ENCODE measurements around the gene LRTM1. TPM values are rescaled to one million over a fixed set of nuclear protein-coding genes. Genes with fewer than 3 reads are reported as not detected.

LRTM1 gene
- polyA plus RNA-seq, 2 of the 4 experiments (the other 2 are of a cell fraction), result not detected

DNA sequence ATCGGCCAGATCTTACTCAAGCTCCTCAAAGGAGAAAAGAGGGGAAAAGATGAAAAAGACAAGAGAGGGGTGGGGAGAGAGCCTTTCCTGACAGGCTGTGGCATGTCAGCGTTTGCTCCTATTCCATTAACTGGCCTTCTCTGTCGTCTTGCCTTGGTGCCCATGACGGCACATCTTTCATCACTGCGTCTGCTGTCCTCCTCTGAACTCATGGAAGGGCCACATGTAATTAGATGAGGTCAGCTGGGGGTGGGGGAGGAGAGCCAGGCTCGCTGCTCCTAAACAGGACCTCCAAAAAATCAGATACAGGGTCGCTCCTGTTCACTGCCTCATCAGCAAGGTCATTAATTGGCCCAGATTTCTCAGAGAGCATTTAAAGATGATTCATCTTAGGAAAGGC lies 49.7 kb downstream of the LRTM1 start:
- DNase-seq (ENCODE audit: low read depth in 1 of 2, low spot score in 1 of 2) (no peak), ATAC-seq (no peak), FAIRE-seq (no peak)
- Histone ChIP-seq H3K4me2 (no peak overlapping the region), H3K9me3 (no peaks in the 10 kb centered on the region), H3K27ac (no peak overlapping the region; a peak in 1 of 6 replicates), H3K4me1 (peaks cover 18% of the 10 kb centered on the region), H3K4me3 (no peak overlapping the region)
- TF ChIP-seq NPAS2 (CRISPR knock-in tag; IDR thresholded peaks at IDR 0.05; ENCODE audit: borderline replicate concordance), result no peak
- no peak for TF ChIP-seq HOXB5 (CRISPR knock-in tag; IDR thresholded peaks at IDR 0.05)
- TF ChIP-seq, protein P1, sequence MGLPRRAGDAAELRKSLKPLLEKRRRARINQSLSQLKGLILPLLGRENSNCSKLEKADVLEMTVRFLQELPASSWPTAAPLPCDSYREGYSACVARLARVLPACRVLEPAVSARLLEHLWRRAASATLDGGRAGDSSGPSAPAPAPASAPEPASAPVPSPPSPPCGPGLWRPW (IDR thresholded peaks at IDR 0.05), result no peak
- no peak for TF ChIP-seq CBX8 (IDR thresholded peaks at IDR 0.05)
- TF ChIP-seq EHF (CRISPR knock-in tag; IDR thresholded peaks at IDR 0.05), result no peak
- no peak for TF ChIP-seq EP300 (IDR thresholded peaks at IDR 0.05)
- TF ChIP-seq HOXA7 (CRISPR knock-in tag; IDR thresholded peaks at IDR 0.05), result no peak
- TF ChIP-seq RARB (CRISPR knock-in tag; IDR thresholded peaks at IDR 0.05), result no peak
- no peak for TF ChIP-seq EHMT2 (IDR thresholded peaks at IDR 0.05; ENCODE audit: low read depth)
- no peak for TF ChIP-seq HOXB13 (CRISPR knock-in tag; IDR thresholded peaks at IDR 0.05; ENCODE audit: low read depth)
- no peak for TF ChIP-seq CHD2 (IDR thresholded peaks at IDR 0.05; ENCODE audit: low read length, partially characterized antibody)
- TF ChIP-seq RCOR1 (IDR thresholded peaks at IDR 0.05; ENCODE audit: low read depth, low read length), result no peak
- TF ChIP-seq SREBF2 (IDR thresholded peaks at IDR 0.05), result no peak
- TF ChIP-seq, protein P2, sequence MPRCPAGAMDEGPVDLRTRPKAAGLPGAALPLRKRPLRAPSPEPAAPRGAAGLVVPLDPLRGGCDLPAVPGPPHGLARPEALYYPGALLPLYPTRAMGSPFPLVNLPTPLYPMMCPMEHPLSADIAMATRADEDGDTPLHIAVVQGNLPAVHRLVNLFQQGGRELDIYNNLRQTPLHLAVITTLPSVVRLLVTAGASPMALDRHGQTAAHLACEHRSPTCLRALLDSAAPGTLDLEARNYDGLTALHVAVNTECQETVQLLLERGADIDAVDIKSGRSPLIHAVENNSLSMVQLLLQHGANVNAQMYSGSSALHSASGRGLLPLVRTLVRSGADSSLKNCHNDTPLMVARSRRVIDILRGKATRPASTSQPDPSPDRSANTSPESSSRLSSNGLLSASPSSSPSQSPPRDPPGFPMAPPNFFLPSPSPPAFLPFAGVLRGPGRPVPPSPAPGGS (IDR thresholded peaks at IDR 0.05), result no peak
- WGBS (ENCODE audit: missing lambda C conversion rate), result 36% methylated on average over 7 of the region's 7 CpGs
- ChIA-PET POLR2A (no interaction called here), CTCF (interaction anchor here (1.2 kb wide), 1 partner anchor 939 kb away, joined by 3 read pairs; no protein-coding TSS in a partner anchor)

DNA sequence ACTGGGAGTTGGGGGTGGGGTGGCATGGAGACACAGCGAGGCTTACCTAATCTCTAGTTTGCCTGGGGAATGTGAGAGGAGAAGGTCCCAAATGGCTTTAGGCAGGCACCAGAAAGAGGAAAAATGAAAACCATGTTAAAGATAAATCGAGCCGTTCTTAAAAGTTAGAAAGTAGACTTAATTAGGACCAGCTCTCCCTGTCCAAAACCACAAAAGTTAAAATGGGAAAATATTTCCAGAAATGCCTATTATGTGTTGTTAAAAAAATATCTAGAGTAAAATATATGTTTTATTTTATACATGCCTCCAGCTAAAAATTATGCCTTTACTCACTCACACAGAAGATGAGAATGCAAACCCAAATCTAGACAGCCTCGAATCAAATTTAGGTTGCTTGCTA lies 50.1 kb downstream of the LRTM1 start:
- CTCF ChIA-PET, result interaction anchor here (1.1 to 1.2 kb wide), 2 partner anchors 25 to 939 kb away, joined by 3 to 5 read pairs; no protein-coding TSS in a partner anchor
- no peak overlapping the region for H3K4me2 ChIP-seq
- POLR2A ChIA-PET, result no interaction called here
- 41% methylated on average over 4 of the region's 4 CpGs for WGBS (ENCODE audit: missing lambda C conversion rate)
- TF ChIP-seq JUNB (IDR thresholded peaks at IDR 0.05) (no peak), FOSL2 (IDR thresholded peaks at IDR 0.05) (no peak), FOSL2 (CRISPR knock-in tag; IDR thresholded peaks at IDR 0.05) (no peak), GATA3 (IDR thresholded peaks at IDR 0.05; ENCODE audit: borderline replicate concordance) (no peak), NFE2L2 (conservative IDR thresholded peaks at IDR 0.05; ENCODE audit: low read length) (no peak), CHD2 (IDR thresholded peaks at IDR 0.05; ENCODE audit: low read length, partially characterized antibody) (no peak), PHF8 (IDR thresholded peaks at IDR 0.05; ENCODE audit: borderline replicate concordance, low read depth) (no peak), ZNF302 (CRISPR knock-in tag; IDR thresholded peaks at IDR 0.05) (no peak), RARB (CRISPR knock-in tag; IDR thresholded peaks at IDR 0.05) (no peak), ZC3H11A (IDR thresholded peaks at IDR 0.05) (no peak), EHF (CRISPR knock-in tag; IDR thresholded peaks at IDR 0.05) (no peak)
- TF ChIP-seq, protein P1 (IDR thresholded peaks at IDR 0.05), result no peak
- TF ChIP-seq, protein P3, sequence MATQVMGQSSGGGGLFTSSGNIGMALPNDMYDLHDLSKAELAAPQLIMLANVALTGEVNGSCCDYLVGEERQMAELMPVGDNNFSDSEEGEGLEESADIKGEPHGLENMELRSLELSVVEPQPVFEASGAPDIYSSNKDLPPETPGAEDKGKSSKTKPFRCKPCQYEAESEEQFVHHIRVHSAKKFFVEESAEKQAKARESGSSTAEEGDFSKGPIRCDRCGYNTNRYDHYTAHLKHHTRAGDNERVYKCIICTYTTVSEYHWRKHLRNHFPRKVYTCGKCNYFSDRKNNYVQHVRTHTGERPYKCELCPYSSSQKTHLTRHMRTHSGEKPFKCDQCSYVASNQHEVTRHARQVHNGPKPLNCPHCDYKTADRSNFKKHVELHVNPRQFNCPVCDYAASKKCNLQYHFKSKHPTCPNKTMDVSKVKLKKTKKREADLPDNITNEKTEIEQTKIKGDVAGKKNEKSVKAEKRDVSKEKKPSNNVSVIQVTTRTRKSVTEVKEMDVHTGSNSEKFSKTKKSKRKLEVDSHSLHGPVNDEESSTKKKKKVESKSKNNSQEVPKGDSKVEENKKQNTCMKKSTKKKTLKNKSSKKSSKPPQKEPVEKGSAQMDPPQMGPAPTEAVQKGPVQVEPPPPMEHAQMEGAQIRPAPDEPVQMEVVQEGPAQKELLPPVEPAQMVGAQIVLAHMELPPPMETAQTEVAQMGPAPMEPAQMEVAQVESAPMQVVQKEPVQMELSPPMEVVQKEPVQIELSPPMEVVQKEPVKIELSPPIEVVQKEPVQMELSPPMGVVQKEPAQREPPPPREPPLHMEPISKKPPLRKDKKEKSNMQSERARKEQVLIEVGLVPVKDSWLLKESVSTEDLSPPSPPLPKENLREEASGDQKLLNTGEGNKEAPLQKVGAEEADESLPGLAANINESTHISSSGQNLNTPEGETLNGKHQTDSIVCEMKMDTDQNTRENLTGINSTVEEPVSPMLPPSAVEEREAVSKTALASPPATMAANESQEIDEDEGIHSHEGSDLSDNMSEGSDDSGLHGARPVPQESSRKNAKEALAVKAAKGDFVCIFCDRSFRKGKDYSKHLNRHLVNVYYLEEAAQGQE (IDR thresholded peaks at IDR 0.05), result no peak
- ATAC-seq (no peak), DNase-seq (ENCODE audit: low read depth in 1 of 2, low spot score in 1 of 2) (no peak), FAIRE-seq (no peak)
- H3K4me3 ChIP-seq, result no peak overlapping the region
- H3K27ac ChIP-seq, result no peak overlapping the region; a peak in 1 of 6 replicates
- no peaks in the 10 kb centered on the region for H3K9me3 ChIP-seq
- H3K4me1 ChIP-seq, result peaks cover 16% of the 10 kb centered on the region

Measured in A549 (cell line).